Measurements from ENCODE around the gene DUSP10. TPM values are rescaled to one million over a fixed set of nuclear protein-coding genes. Genes with fewer than 3 reads are reported as not detected.

The DUSP10 gene
- total and polyA plus RNA-seq, 3 donors from 2014 or later, result 12.3 to 17.4 (median 14.6) TPM

DNA sequence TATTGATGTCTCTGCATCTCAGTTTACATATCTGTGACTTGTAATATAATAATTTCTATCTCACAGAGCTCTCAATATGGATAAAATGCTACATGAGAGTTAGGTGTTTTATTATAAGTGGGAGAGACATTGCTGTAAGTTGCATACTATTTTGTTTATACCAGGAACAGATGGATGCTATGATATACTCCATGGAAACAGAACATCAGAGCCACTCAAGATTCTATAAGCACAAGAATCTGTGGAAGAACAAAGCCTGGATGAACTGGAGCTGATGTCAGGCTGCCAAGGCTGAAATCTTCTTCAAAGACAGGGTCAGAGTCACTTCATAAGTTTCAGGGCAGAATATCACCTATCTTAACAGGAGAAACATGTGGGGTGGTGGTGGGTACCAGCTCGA lies 30.2 kb downstream of the DUSP10 start:
- WGBS, 2 donors, result 76 to 92% methylated on average over 1 of the region's 1 CpG
- intact Hi-C loops (cut with DNase I; ENCODE audit: low total_unique reads), result no loop called here
- Histone ChIP-seq H3K4me1 (no peaks in the 10 kb centered on the region), H3K27ac (peak overlapping the region in 1 of 2 donors; percentile 9), H3K27me3 (no peaks in the 10 kb centered on the region), H3K9me3 (no peaks in the 10 kb centered on the region), H3K4me3 (no peak overlapping the region), H3K36me3 (ENCODE audit: low read depth, missing control alignments) (no peaks in the 10 kb centered on the region)
- DNase-seq, result no peak
- TF ChIP-seq, protein P1, sequence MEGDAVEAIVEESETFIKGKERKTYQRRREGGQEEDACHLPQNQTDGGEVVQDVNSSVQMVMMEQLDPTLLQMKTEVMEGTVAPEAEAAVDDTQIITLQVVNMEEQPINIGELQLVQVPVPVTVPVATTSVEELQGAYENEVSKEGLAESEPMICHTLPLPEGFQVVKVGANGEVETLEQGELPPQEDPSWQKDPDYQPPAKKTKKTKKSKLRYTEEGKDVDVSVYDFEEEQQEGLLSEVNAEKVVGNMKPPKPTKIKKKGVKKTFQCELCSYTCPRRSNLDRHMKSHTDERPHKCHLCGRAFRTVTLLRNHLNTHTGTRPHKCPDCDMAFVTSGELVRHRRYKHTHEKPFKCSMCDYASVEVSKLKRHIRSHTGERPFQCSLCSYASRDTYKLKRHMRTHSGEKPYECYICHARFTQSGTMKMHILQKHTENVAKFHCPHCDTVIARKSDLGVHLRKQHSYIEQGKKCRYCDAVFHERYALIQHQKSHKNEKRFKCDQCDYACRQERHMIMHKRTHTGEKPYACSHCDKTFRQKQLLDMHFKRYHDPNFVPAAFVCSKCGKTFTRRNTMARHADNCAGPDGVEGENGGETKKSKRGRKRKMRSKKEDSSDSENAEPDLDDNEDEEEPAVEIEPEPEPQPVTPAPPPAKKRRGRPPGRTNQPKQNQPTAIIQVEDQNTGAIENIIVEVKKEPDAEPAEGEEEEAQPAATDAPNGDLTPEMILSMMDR (IDR thresholded peaks at IDR 0.05), result no peak
- TF ChIP-seq POLR2A (IDR thresholded peaks at IDR 0.05), result no peak

DNA sequence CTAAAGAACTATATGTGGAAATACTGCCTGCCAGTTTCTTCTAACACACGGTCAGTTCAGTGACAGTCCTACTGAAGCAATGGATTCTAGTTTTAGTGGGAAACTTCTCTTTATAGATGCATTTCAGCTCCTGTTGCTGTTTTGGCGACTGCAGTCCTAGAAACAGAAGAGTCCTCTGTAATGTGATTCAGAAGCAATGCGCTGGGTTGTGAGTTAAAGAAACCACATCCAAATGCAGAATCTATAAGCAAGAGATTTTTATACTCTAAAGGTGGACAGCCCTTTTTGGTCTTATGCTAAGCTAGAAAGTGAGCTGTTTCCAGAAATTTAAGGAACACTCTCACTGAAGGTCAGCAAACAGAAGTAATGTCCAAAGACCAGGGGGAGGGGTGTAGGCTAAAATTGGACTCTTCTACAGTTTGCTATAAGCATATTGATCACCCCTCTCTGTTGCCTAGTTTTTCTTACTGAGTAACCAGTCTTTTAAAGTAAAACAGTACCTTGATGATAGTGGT lies 30.8 kb downstream of the DUSP10 start:
- DNase-seq, result no peak
- H3K4me1 ChIP-seq, result no peaks in the 10 kb centered on the region
- H3K36me3 ChIP-seq (ENCODE audit: low read depth, missing control alignments), result no peaks in the 10 kb centered on the region
- no peak for TF ChIP-seq POLR2A (IDR thresholded peaks at IDR 0.05)
- TF ChIP-seq, protein P1 (IDR thresholded peaks at IDR 0.05), result no peak
- no peaks in the 10 kb centered on the region for H3K27me3 ChIP-seq
- intact Hi-C loops (cut with DNase I; ENCODE audit: low total_unique reads), result no loop called here
- H3K9me3 ChIP-seq, result no peaks in the 10 kb centered on the region
- WGBS, 2 donors, result 74 to 80% methylated on average over 3 of the region's 3 CpGs
- H3K4me3 ChIP-seq, result no peak overlapping the region
- H3K27ac ChIP-seq, result no peak overlapping the region

DNA sequence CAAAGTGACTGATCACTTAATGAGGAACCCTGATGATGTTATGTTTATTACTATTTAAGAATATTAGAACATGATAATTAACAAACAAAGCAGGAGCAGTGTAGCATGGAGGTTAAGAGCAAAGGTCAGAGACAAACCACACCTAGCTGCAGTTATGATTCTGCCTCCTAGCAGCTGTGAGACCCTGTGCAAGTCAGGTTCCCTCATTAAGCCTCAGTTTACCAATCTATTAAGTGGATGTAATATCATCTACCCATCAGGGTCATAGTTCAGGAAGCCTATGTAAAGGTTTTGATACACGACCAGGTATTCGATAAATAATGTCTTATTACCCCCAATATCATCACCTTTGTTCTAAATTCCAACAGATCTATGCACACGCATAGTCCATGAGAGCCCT lies 32.0 kb downstream of the DUSP10 start:
- Histone ChIP-seq H3K4me1 (no peaks in the 10 kb centered on the region), H3K9me3 (no peaks in the 10 kb centered on the region), H3K27ac (no peak overlapping the region), H3K27me3 (no peaks in the 10 kb centered on the region), H3K36me3 (ENCODE audit: low read depth, missing control alignments) (no peaks in the 10 kb centered on the region), H3K4me3 (no peak overlapping the region)
- intact Hi-C loops (cut with DNase I; ENCODE audit: low total_unique reads), result no loop called here
- TF ChIP-seq POLR2A (IDR thresholded peaks at IDR 0.05), result no peak
- TF ChIP-seq, protein P1 (IDR thresholded peaks at IDR 0.05), result no peak
- 92 to 96% methylated on average over 3 of the region's 3 CpGs for WGBS, 2 donors
- DNase-seq, result no peak

DNA sequence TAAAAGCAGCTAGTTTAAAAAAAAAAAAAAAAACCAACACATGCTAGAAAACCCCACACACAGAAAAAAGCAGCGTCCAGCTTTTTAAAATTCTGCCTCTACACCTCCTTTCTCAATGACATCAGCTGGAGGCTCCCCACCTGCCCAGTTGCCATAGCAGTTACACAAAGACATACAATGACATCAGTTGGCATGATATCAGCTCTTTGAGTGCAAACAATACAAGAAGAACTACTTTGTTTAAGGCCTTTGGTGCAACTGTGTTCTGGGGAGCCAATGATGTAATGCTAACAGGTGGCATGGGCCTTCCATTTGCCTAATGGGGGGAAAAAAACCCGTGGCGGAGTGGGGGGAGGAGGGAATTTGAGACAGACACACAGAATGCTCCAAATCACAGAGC lies 32.9 kb downstream of the DUSP10 start:
- Histone ChIP-seq H3K27me3 (no peaks in the 10 kb centered on the region), H3K9me3 (no peaks in the 10 kb centered on the region), H3K4me1 (no peaks in the 10 kb centered on the region), H3K4me3 (no peak overlapping the region), H3K36me3 (ENCODE audit: low read depth, missing control alignments) (no peaks in the 10 kb centered on the region), H3K27ac (no peak overlapping the region)
- no peak for DNase-seq
- 68 to 79% methylated on average over 3 of the region's 3 CpGs for WGBS, 2 donors
- intact Hi-C loops (cut with DNase I; ENCODE audit: low total_unique reads), result no loop called here
- TF ChIP-seq, protein P1 (IDR thresholded peaks at IDR 0.05), result no peak
- TF ChIP-seq POLR2A (IDR thresholded peaks at IDR 0.05), result no peak

DNA sequence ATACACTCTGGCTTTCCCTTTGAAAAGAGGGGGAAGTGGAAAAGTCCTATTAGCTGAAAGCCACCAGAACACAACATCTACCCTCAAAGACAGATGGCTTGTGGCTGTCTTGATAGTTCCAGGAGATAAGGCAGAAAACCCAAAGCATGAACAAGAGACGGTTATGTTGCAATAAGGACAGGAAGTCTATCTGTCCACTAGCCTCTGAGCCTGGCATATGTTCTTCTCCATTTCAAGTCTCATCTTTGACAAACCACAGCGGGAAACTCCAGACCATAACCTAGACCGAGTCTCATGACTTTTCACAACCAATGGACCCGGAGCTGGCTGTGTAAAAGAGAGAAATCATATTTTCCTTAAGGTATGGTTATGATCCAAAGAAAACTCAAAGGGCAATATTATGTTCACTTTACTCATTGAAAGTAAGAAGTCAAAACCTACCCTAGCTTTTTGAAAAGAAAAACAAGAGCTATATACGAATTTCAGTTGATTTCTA lies 33.8 kb downstream of the DUSP10 start:
- intact Hi-C loops (cut with DNase I; ENCODE audit: low total_unique reads), result no loop called here
- WGBS, 2 donors, result 87% methylated on average over 5 of the region's 5 CpGs
- Histone ChIP-seq H3K4me1 (no peaks in the 10 kb centered on the region), H3K9me3 (no peaks in the 10 kb centered on the region), H3K4me3 (no peak overlapping the region), H3K36me3 (ENCODE audit: low read depth, missing control alignments) (no peaks in the 10 kb centered on the region), H3K27me3 (no peaks in the 10 kb centered on the region), H3K27ac (no peak overlapping the region)
- no peak for TF ChIP-seq POLR2A (IDR thresholded peaks at IDR 0.05)
- TF ChIP-seq, protein P1 (IDR thresholded peaks at IDR 0.05), result no peak
- no peak for DNase-seq
